Fibroblast of lung (primary cell): Measurements from ENCODE around the gene AJUBA. TPM values are rescaled to one million over a fixed set of nuclear protein-coding genes. Genes with fewer than 3 reads are reported as not detected.

Experiments used
- DNase-seq, 2 donors: peaks; one replicate each; pipeline versions ENCODE4 v3.0.0 to v3.0.0-alpha.2; 2010; ENCODE audit warnings: low read depth in 2 of 2
- H2AFZ ChIP-seq: 2 replicates; pipeline ENCODE4 v1.5.1; 2012; ENCODE audit warnings: low read length, control low read depth, inconsistent platforms
- H3K27ac ChIP-seq: 2 replicates; pipeline ENCODE4 v1.5.1; 2011; ENCODE audit warnings: low read length, control low read depth; ENCODE audit not compliant: insufficient read depth
- H3K27me3 ChIP-seq: 2 replicates; pipeline ENCODE4 v1.5.1; 2011; ENCODE audit warnings: mild to moderate bottlenecking, low read length; ENCODE audit not compliant: control insufficient read depth, insufficient read depth
- H3K36me3 ChIP-seq: 2 replicates; pipeline ENCODE4 v1.5.1; 2011; ENCODE audit warnings: low read length; ENCODE audit not compliant: control insufficient read depth, insufficient read depth
- H3K4me1 ChIP-seq: 2 replicates; pipeline ENCODE4 v1.5.1; 2011; ENCODE audit warnings: low read length; ENCODE audit not compliant: control insufficient read depth, insufficient read depth; ENCODE audit errors: extremely low read depth
- H3K4me2 ChIP-seq: 2 replicates; pipeline ENCODE4 v1.5.1; 2011; ENCODE audit warnings: low read length, control low read depth; ENCODE audit not compliant: insufficient read depth; ENCODE audit errors: extremely low read depth
- H3K4me3 ChIP-seq, 4 experiments: fragments of 200-600 bp in 1 of 4; sonication (generic) in 1 of 4; replicated peaks in 1 of 4; 2 replicates each; pipeline ENCODE4 v1.5.1; 2011 to 2016; ENCODE audit warnings: low read length in 4 of 4, low read depth in 3 of 4, mild to moderate bottlenecking in 3 of 4, control low read depth in 2 of 4, inconsistent platforms in 1 of 4, mixed read lengths in 1 of 4; ENCODE audit not compliant: insufficient read depth in 1 of 4; ENCODE audit errors: control extremely low read depth in 1 of 4
- H3K79me2 ChIP-seq: 2 replicates; pipeline ENCODE4 v1.5.1; 2012; ENCODE audit warnings: mild to moderate bottlenecking, low read length, inconsistent platforms; ENCODE audit not compliant: control insufficient read depth, insufficient read depth
- H3K9ac ChIP-seq: 2 replicates; pipeline ENCODE4 v1.5.1; 2011; ENCODE audit warnings: mild to moderate bottlenecking, low read length, control low read depth; ENCODE audit not compliant: insufficient read depth
- H3K9me3 ChIP-seq: 2 replicates; pipeline ENCODE4 v1.5.1; 2012; ENCODE audit warnings: low read depth, low read length; ENCODE audit not compliant: control insufficient read depth, insufficient read depth
- H4K20me1 ChIP-seq: 2 replicates; pipeline ENCODE4 v1.5.1; 2011; ENCODE audit warnings: low read length; ENCODE audit not compliant: control insufficient read depth, insufficient read depth; ENCODE audit errors: extremely low read depth
- CTCF ChIP-seq, 2 donors: IDR thresholded peaks in 1 of 2; conservative IDR thresholded peaks in 1 of 2; 1 replicate in 1 of 2; 2 replicates in 1 of 2; pipeline ENCODE4 v1.5.1; 2011 to 2012; ENCODE audit warnings: low read length in 2 of 2, control low read depth in 1 of 2, inconsistent platforms in 1 of 2, low read depth in 1 of 2, mild to moderate bottlenecking in 1 of 2
- EZH2 ChIP-seq: IDR thresholded peaks from 2 replicates; pipeline ENCODE4 v1.5.1; 2012; ENCODE audit warnings: low read length, control low read depth, mild to moderate bottlenecking; ENCODE audit errors: missing control alignments
- polyA plus RNA-seq, 2 donors: library from polyadenylated mRNA; depleted of rRNA in 1 of 2; stranded (reverse) in 1 of 2; unstranded in 1 of 2; fragments of >200 nt; gene quantifications; 2 replicates each; pipeline ENCODE4 v1.2.1, GENCODE V29; 2011 to 2012; ENCODE audit warnings: missing spikeins in 1 of 2
- total RNA-seq: library from RNA; depleted of rRNA; stranded (reverse); fragments of >200 nt; gene quantifications from 2 replicates; pipeline ENCODE4 v1.2.1, GENCODE V29; 2014

Gene AJUBA
- total and polyA plus RNA-seq, 2 donors (not counting 1 experiment from before 2014, with no cell fraction given): 41.3 to 84.9 TPM

GRCh38 chr14:22987291-22987690 is 4.9 kb upstream of the AJUBA start:
- Histone ChIP-seq H3K9me3 (no peaks in the 10 kb centered on the region), H3K9ac (no peak overlapping the region), H3K36me3 (no peaks in the 10 kb centered on the region), H3K79me2 (peaks cover 5% of the 10 kb centered on the region), H3K27ac (no peak overlapping the region), H3K4me2 (no peak overlapping the region), H2AFZ (no peak overlapping the region), H4K20me1 (no peaks in the 10 kb centered on the region), H3K4me3 (no peak overlapping the region), H3K4me1 (no peaks in the 10 kb centered on the region), H3K27me3 (no peaks in the 10 kb centered on the region)
- TF ChIP-seq EZH2 (no peak), CTCF (conservative IDR thresholded peaks at IDR 0.05 in 1 of 2, IDR thresholded peaks at IDR 0.05 in 1 of 2; ENCODE audit: low read depth in 1 of 2, low read length in 2 of 2) (no peak)
- DNase-seq: no peak

GRCh38 chr14:22986508-22987054 is 4.2 kb upstream of the AJUBA start:
- no peak overlapping the region for H3K4me3 ChIP-seq
- H3K9me3 ChIP-seq: no peaks in the 10 kb centered on the region
- TF ChIP-seq CTCF (conservative IDR thresholded peaks at IDR 0.05 in 1 of 2, IDR thresholded peaks at IDR 0.05 in 1 of 2; ENCODE audit: low read depth in 1 of 2, low read length in 2 of 2) (peak; percentile 77 to 92), EZH2 (no peak)
- H3K79me2 ChIP-seq: peaks cover 12% of the 10 kb centered on the region
- H4K20me1 ChIP-seq: no peaks in the 10 kb centered on the region
- no peaks in the 10 kb centered on the region for H3K36me3 ChIP-seq
- no peaks in the 10 kb centered on the region for H3K4me1 ChIP-seq
- no peak overlapping the region for H3K4me2 ChIP-seq
- H2AFZ ChIP-seq: no peak overlapping the region
- H3K27ac ChIP-seq: no peak overlapping the region
- DNase-seq: peak; percentile 73 to 89
- no peak overlapping the region for H3K9ac ChIP-seq
- no peaks in the 10 kb centered on the region for H3K27me3 ChIP-seq

GRCh38 chr14:22985894-22986507 is 3.6 kb upstream of the AJUBA start:
- no peak overlapping the region for H3K4me3 ChIP-seq
- H3K9ac ChIP-seq: no peak overlapping the region
- DNase-seq: no peak
- no peak overlapping the region for H2AFZ ChIP-seq
- no peak overlapping the region for H3K4me2 ChIP-seq
- H3K79me2 ChIP-seq: peaks cover 18% of the 10 kb centered on the region
- H3K4me1 ChIP-seq: no peaks in the 10 kb centered on the region
- H3K36me3 ChIP-seq: no peaks in the 10 kb centered on the region
- H3K9me3 ChIP-seq: no peaks in the 10 kb centered on the region
- no peaks in the 10 kb centered on the region for H3K27me3 ChIP-seq
- no peak overlapping the region for H3K27ac ChIP-seq
- TF ChIP-seq CTCF (conservative IDR thresholded peaks at IDR 0.05 in 1 of 2, IDR thresholded peaks at IDR 0.05 in 1 of 2; ENCODE audit: low read depth in 1 of 2, low read length in 2 of 2) (no peak), EZH2 (no peak)
- H4K20me1 ChIP-seq: no peaks in the 10 kb centered on the region
